ENCODE data around the gene AP3B1.
"Not testable (repeated sequence)": the region's sequence is repeated elsewhere in the genome, so short reads cannot be mapped to it uniquely, and the experiment has no call there.

AP3B1 gene

DNA sequence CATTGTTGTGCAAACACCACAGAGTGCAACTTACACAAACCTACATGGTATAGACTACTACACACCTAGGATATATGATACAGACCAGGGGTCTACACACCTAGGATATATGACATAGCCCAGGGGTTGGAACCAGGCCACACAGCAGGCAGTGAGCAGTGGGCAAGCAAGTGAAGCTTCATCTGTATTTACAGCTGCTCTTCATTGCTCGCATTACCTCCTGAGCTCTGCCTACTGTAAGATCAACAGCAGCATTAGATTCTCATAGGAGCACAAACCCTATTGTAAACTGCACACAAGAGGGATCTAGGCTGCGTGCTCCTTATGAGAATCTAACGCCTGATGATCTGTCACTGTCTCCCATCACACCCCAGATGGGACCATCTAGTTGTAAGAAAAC, 56.6 kb downstream of the AP3B1 start:
- DNase-seq = no peak

DNA sequence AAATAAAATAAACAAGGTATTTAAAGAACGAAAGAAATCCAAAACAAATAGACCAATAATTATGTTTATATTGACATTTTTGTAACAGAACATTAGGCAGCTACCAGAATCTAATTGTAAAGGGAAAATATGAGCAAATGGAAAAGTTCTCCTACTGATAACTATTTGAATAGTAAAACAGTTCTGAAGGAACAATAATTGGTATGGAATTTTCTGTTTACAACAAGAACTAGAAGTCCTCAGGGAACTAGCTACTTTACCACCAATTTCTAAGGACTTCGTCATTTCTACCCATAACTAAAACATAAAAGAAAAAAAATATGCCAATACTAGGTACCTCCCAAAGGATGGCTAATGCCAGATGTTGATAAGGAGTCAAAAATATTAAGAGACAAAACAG, 58.5 kb downstream of the AP3B1 start:
- DNase-seq = no peak

DNA sequence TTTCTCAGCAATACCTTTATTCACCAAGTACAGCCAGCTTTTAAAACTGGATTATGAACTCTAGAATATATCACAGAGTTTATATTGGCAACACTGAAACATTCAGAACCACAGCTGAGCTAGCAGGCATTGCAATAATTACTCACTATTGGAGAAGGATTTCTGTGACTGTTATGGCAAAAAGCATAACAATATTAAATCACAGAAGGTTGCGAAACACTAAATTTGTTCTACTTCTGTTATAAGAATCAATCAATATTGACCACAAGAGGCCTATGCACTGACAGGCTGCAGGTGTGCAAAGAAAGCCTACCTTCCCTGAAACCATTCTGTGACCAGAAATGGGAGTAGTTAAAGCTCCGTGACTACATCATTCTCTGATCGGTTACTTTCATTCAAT, 59.2 kb downstream of the AP3B1 start:
- DNase-seq = no peak

- no peak for DNase-seq
Observed at GRCh38 chr5:78234804-78235203, 59.7 kb downstream of the AP3B1 start.

DNA sequence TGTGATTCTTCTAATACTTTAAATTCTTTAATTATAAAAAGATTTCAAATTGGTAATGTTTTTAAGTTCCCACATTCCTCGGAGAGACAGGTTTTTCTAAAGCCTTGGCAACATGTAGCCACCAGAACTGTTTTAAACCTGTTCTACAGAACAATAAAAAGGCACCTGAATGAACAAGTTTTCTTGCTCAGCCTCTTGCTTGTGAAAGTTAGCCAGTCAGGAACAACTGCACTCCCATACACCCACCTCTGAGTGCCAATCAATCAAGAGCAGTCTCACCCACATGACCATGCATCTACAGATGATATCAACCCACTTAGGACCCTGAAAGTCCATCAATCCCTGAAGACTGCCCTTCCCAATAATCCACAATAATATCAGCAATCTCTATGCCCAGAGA, 62.3 kb downstream of the AP3B1 start:
- DNase-seq = no peak

DNA sequence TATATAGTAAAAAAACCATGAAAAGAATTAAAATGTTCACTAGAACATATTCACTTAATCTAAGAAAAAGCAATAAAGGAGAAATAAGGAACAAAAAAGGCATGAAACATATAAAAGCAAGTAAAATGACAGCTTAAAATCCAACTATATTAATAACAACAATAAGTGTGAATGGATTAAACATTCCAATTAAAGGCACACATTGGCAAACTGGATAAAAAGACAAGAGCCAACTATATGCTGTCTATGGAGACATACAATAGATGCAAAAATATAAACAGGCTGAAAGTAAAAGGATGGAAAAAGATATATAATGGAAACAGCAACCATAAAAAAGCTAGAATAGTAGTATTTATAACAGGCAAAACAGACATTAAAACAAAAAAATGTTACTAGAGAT, 70.1 kb downstream of the AP3B1 start:
- DNase-seq = no peak

- DNase-seq = no peak
Observed at GRCh38 chr5:78221964-78222451, 72.5 kb downstream of the AP3B1 start.

DNA sequence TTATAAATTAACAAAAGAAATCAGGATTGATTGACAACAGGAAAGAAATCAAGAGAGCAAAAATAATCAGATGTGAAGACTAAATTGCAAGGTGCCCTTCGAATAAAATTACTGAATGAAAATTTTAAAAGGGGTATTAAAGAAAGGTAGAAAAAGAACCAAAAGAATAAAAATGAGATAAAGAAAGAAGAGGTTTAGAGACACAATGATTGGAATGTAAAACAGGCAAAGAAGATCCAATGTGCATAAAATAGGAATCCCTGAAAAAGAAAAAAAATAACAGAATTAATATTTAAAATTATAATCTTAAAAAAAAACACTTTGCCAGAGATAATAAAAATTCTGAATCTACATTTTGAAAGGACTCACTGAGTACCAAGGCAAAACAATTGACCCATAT, 73.0 kb downstream of the AP3B1 start:
- no peak for DNase-seq

DNA sequence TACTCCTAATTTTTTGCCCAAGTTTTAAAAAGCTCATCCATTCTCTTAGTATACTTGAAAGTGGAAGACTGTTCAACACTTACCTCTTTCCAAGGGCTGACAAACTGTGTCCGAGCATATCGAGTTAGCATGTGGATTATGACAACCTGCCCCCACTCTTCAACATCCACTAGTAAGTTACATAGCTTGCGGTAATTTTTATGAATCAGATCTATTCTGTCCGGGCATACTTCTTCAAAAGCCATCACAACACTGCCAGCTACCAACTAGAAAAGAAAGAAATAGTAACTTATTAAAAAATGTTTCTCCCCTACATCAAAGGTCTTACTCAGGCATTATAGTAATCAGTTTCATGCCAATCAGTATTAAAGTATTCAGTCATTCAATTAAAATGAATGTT, 78.5 kb downstream of the AP3B1 start:
- DNase-seq = no peak

DNA sequence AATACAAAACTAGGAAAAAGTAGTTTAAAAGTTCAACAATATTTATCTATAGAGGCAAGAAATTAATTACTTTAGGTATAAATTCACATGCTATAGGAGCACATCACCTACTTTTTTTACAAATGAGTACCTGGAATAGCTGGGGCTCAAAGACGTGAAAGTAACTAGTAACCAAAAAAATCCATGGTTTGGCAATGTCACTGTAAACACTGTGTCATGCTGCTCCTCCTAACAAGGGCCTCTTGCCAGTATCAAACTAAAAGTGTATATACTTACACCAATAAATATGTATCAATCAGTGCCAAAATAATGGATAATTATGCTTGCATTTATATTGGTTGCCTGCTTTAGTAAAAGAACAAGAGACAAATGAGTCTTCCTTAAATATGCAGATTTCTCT, 78.9 kb downstream of the AP3B1 start:
- no peak for DNase-seq

DNA sequence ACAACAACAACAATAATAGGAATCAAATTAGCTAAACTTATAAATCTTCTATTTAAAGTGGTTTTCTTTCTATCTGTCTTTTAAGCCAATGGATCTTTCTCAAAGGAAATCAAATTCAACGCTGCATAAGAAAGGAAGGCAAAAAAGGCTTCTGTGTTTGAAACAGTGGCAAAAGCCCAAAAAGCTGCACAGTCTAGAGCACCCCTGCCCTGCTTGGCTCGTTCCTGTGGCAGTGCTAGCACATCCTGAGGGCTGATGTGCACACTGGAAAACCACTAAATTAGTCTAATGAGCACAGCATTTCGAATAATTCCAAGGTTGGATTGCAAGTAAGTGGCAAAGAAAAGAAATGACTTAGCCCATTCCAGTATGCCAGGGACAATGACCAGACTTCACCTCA, 80.7 kb downstream of the AP3B1 start:
- DNase-seq = no peak

- DNase-seq = no peak
Observed at GRCh38 chr5:78211052-78211451, 83.4 kb downstream of the AP3B1 start.

DNA sequence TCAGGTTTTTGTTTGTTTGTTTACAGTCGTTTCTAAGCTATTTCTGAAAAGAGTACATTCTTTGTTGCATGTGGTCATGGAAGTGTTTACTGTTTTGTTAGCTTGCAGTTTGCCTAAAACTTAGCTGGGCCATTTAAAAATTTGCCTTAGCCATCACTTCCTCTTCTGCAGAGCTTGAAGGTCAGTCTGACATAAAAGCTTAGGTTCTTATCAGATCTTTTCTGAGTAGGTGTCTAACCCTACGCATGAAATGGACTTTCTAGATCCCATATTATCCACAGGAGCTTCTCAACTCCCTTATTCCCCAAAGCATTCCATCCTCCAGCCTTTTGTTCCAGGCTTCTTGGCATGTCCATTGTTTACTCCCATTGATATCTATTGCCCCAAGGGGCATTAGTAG, 90.3 kb downstream of the AP3B1 start:
- no peak for DNase-seq

DNA sequence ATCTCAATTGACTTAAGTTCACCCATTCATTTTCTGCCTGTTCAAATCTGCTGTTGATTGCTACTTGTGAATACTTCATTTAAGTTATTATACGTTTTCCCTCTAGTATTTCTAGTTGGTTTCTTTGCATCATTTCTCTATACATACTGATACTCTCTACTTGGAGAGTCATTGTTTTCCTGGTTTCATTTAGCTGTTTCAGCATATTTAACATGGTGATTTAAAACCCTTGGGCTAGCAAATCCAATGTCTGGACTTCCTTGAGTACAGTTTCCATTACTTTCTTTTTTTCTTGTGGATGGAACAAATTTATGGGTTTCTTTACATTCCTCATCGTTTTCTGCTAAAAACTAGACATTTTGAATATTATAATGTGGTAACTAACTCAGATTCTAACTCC, 90.7 kb downstream of the AP3B1 start:
- no peak for DNase-seq

GRCh38 chr5:78190402-78190801, 104.1 kb downstream of the AP3B1 start:
- DNase-seq = no peak

- not testable (repeated sequence) for DNase-seq
Observed at GRCh38 chr5:78188681-78189080, 105.8 kb downstream of the AP3B1 start.

- no peak for DNase-seq
Observed at GRCh38 chr5:78187172-78187571, 107.3 kb downstream of the AP3B1 start.

DNA sequence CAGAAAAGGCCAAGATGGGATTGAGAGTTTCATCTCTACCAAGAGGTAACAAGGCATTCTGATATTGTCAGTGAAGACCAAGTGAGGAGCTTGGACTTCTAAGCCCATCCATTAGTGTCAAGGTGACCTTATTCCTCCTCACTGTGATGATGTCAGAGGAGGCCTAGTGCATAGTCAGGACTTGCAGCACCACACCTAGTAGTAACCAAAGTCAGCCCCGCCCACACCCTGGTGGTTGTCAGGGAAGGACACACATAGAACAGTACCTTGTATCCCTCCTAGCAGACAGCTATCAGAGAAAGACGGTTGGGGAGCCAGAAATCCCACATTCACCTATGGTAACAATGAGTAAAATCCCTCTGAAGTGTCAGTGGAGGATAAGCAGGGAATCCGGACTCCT, 111.7 kb downstream of the AP3B1 start:
- no peak for DNase-seq

- DNase-seq = no peak
Observed at GRCh38 chr5:78178356-78178755, 116.1 kb downstream of the AP3B1 start.

GRCh38 chr5:78170335-78170734, 124.2 kb downstream of the AP3B1 start:
- not testable (repeated sequence) for DNase-seq

- DNase-seq = no peak
Observed at GRCh38 chr5:78162253-78162862, 132.1 kb downstream of the AP3B1 start.

DNA sequence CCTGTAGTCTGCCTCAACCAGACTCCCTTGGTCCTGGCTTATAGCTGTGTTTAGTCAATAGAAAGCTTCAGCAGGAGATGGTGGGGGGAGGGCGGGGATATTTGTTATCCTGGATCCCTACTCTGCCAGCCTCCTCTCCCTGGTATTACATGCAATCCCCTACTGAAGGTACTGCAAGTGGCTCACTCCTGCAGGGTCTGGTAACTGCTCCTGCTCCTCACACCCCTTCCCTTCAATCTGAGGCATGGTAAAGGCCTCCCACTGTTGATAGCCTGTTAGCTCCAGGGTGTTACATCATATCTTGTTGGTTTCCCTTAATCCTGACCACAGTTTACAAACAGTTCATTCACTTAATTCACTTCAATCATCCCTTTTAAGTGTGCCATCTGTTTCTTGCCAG, 137.5 kb downstream of the AP3B1 start:
- DNase-seq = no peak

DNA sequence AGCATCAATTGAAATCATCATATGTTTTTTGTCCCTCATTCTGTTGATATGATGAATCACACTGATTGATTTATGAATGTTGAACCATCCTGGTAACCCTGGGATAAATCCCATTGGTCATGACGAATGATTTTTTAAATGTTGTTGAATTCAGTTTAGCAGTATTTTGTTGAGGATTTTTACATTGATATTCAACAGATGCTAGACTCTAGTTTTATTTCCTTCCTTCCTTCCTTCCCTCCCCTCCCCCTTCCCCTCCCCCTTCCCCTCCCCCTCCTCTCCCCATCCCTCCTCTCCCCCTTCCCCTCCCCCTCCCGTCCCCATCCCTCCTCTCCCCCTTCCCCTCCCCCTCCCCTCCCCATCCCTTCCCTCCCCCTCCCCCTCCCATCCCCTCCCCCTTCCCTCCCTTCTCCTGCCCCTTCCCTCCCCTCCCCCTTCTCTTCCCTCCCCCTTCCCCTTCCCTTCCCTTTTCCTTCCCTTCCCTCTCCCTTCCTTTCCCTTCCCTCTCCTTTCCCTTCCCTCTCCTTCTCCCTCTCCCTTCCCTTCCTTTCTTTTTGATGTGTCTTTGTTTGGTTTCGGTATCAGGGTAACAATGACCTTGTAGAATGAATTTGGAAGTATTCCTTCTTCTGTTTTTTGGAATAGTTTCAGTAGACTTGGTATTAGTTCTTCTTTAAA, 142.8 kb downstream of the AP3B1 start:
- DNase-seq = no peak

DNA sequence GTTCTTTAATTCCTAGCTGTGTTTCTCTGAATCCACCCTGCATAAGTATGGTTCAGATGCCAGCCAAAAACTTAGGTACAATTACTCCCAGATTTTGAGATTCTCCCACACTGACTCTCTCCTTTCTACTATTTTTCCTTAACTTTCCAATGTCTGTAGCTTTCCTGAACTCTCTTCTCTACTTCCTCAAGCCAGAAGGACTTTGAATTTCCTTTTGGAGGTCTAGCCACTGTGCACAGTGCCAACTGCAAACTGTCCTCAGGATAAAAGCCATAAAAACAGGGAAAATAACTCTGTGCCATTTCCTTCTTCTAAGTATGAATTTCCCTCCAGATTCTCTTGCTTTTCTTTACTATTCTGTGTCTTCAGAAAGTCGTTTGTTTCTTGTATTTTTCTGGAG, 157.2 kb downstream of the AP3B1 start:
- no peak for DNase-seq

- no peak for DNase-seq
Observed at GRCh38 chr5:78133423-78133822, 161.1 kb downstream of the AP3B1 start.

All from NCI-H2171 (cell line).